MCF 10A (cell line): ENCODE measurements around the gene SRRT. TPM values are rescaled to one million over a fixed set of nuclear protein-coding genes. Genes with fewer than 3 reads are reported as not detected.
A peak's percentile ranks its signal among the peaks of the same experiment; 100 is the strongest.

Experiments used
- BruUV-seq: library from RNA; stranded (reverse); fragments of 400-500 nt; replicated peaks from 2 replicates; lab custom pipeline; 2021; lab: Mats Ljungman, UMichigan
- CTCF ChIA-PET: fragments of 300-600 bp; sonication (Branson Sonifier 250); formaldehyde crosslinking; extraction: SDS; loops from one replicate; lab custom pipeline; 2021; ENCODE audit warnings: antibody characterized with exemption, inconsistent platforms; lab: Yijun Ruan, JAX
- POLR2A ChIA-PET: fragments of 300-600, 350-650 bp; sonication (Branson Sonifier 250); formaldehyde crosslinking; extraction: SDS; loops from one replicate; lab custom pipeline; 2020; ENCODE audit warnings: antibody characterized with exemption, inconsistent platforms; lab: Yijun Ruan, JAX
- DNase-seq: peaks from one replicate; pipeline ENCODE4 v3.0.0-alpha.2; 2018; ENCODE audit not compliant: unreplicated experiment
- H3K27ac Mint-ChIP-seq: one replicate; pipeline ENCODE4 v1.8.0; 2022; ENCODE audit warnings: mild to moderate bottlenecking, low read depth, mixed read lengths; ENCODE audit not compliant: unreplicated experiment
- H3K27me3 Mint-ChIP-seq: one replicate; pipeline ENCODE4 v1.8.0; 2022; ENCODE audit warnings: mixed read lengths; ENCODE audit not compliant: insufficient read depth, unreplicated experiment
- H3K36me3 Mint-ChIP-seq: one replicate; pipeline ENCODE4 v1.8.0; 2022; ENCODE audit warnings: mild to moderate bottlenecking, moderate library complexity, mixed read lengths; ENCODE audit not compliant: insufficient read depth, unreplicated experiment
- H3K4me1 Mint-ChIP-seq: one replicate; pipeline ENCODE4 v1.8.0; 2022; ENCODE audit warnings: mixed read lengths; ENCODE audit not compliant: insufficient read depth, unreplicated experiment
- H3K4me3 Mint-ChIP-seq: one replicate; pipeline ENCODE4 v1.8.0; 2022; ENCODE audit warnings: mild to moderate bottlenecking, moderate library complexity, mixed read lengths; ENCODE audit not compliant: unreplicated experiment
- H3K9me3 Mint-ChIP-seq: one replicate; pipeline ENCODE4 v1.8.0; 2022; ENCODE audit warnings: mixed read lengths; ENCODE audit not compliant: unreplicated experiment
- CTCF ChIP-seq: fragments of 200-600 bp; IDR thresholded peaks from one replicate; pipeline ENCODE4 v1.8.0; 2022; ENCODE audit warnings: antibody characterized with exemption, mild to moderate bottlenecking; ENCODE audit not compliant: unreplicated experiment
- intact Hi-C: fragments of 100-400 bp; cut with micrococcal nuclease; formaldehyde crosslinking; loops from 2 replicates; pipeline ENCODE4 v1.14.1; 2022
- total RNA-seq: library from RNA; stranded (reverse); gene quantifications from 2 replicates; pipeline ENCODE4 v1.2.3, GENCODE V29; 2022

The SRRT gene
- total RNA-seq, 1 experiment from 2014 or later: 111 TPM

GRCh38 chr7:100878013-100878412 lies 3.1 kb downstream of the SRRT start:
- peaks cover 25% of the 10 kb centered on the region for H3K4me1 Mint-ChIP-seq

GRCh38 chr7:100878685-100879084 lies 3.8 kb downstream of the SRRT start:
- no peak for DNase-seq
- no peaks in the 10 kb centered on the region for H3K27me3 Mint-ChIP-seq
- peaks cover 94% of the 10 kb centered on the region for H3K36me3 Mint-ChIP-seq
- no peak overlapping the region for H3K4me3 Mint-ChIP-seq
- ChIA-PET CTCF (interaction anchor here (0.6 kb wide), 1 partner anchor 155 kb away, joined by 4 read pairs; no protein-coding TSS in a partner anchor), POLR2A (interaction anchor here (0.5 to 7.2 kb wide), 3 partner anchors 10 to 1473 kb away, joined by 3 to 157 read pairs (median 3); partner anchors contain the start of genes TRIP6 and UFSP1)
- no peaks in the 10 kb centered on the region for H3K9me3 Mint-ChIP-seq
- intact Hi-C loops: no loop called here
- no peak for TF ChIP-seq CTCF
- no TSS peak for BruUV-seq
- peak overlapping the region; percentile 66 for H3K27ac Mint-ChIP-seq
- H3K4me1 Mint-ChIP-seq: peaks cover 30% of the 10 kb centered on the region

More at GRCh38 chr7:100878013-100878412, 3.1 kb downstream of the SRRT start:
- Mint-ChIP-seq H3K4me3 (no peak overlapping the region), H3K36me3 (peaks cover 94% of the 10 kb centered on the region), H3K27ac (peak overlapping the region; percentile 66), H3K9me3 (no peaks in the 10 kb centered on the region), H3K27me3 (no peaks in the 10 kb centered on the region)
- no peak for DNase-seq
- ChIA-PET CTCF (interaction anchor here (0.6 to 2.0 kb wide), 6 partner anchors 83 to 802 kb away, joined by 3 to 7 read pairs (median 4); partner anchors contain the start of gene POP7), POLR2A (interaction anchor here (0.6 to 7.2 kb wide), 4 partner anchors 11 to 245 kb away, joined by 3 to 157 read pairs (median 14); partner anchors contain the start of genes TRIP6 and UFSP1)
- no TSS peak for BruUV-seq
- intact Hi-C loops: no loop called here
- TF ChIP-seq CTCF: no peak

- Mint-ChIP-seq H3K9me3 (no peaks in the 10 kb centered on the region), H3K4me3 (no peak overlapping the region), H3K4me1 (peaks cover 27% of the 10 kb centered on the region), H3K36me3 (peaks cover 94% of the 10 kb centered on the region), H3K27ac (no peak overlapping the region), H3K27me3 (no peaks in the 10 kb centered on the region)
- ChIA-PET POLR2A (interaction anchor here (0.6 to 7.2 kb wide), 2 partner anchors 9 to 325 kb away, joined by 3 to 157 read pairs; partner anchors contain the start of gene UFSP1), CTCF (no interaction called here)
- DNase-seq: no peak
- intact Hi-C loops: no loop called here
- no peak for TF ChIP-seq CTCF
- no TSS peak for BruUV-seq
Observed at GRCh38 chr7:100879685-100880261, 4.9 kb downstream of the SRRT start.

- BruUV-seq: no TSS peak
- ChIA-PET CTCF (no interaction called here), POLR2A (no interaction called here)
- Mint-ChIP-seq H3K27ac (peak overlapping the region; percentile 49), H3K4me1 (peaks cover 24% of the 10 kb centered on the region), H3K27me3 (no peaks in the 10 kb centered on the region), H3K4me3 (no peak overlapping the region), H3K9me3 (no peaks in the 10 kb centered on the region), H3K36me3 (peaks cover 95% of the 10 kb centered on the region)
- DNase-seq: no peak
- intact Hi-C loops: no loop called here
- no peak for TF ChIP-seq CTCF
Observed at GRCh38 chr7:100880645-100881044, 5.7 kb downstream of the SRRT start.
